ENCODE data around the gene THUMPD1.
"Not testable (repeated sequence)": the region's sequence is repeated elsewhere in the genome, so short reads cannot be mapped to it uniquely, and the experiment has no call there.

THUMPD1 gene

GRCh38 chr16:20694096-20694495, 47.5 kb downstream of the THUMPD1 start:
- not testable (repeated sequence) for DNase-seq (ENCODE audit: low read depth)

GRCh38 chr16:20689668-20690067, 52.0 kb downstream of the THUMPD1 start:
- no peak for DNase-seq (ENCODE audit: low read depth)

GRCh38 chr16:20683812-20684211, 57.8 kb downstream of the THUMPD1 start:
- peak; percentile 38 for DNase-seq (ENCODE audit: low read depth)
